A549 (cell line): ENCODE data around the gene OTOS. TPM values are rescaled to one million over a fixed set of nuclear protein-coding genes. Genes with fewer than 3 reads are reported as not detected.

ENCODE experiments used
- ATAC-seq, 2 experiments: fragments of 200-7000 bp in 1 of 2; fragments of >200 bp in 1 of 2; cut with Nextera tagmentation in 1 of 2; cut with Tn5 transposase in 1 of 2; 3 replicates each; pipeline versions ENCODE4 v1.8.0 to v1.9.1; 2018 to 2020; ENCODE audit warnings: mild to moderate bottlenecking in 1 of 2, moderate library complexity in 1 of 2
- CTCF ChIA-PET: fragments of 300-600 bp; sonication (Branson Sonifier 250); formaldehyde crosslinking; extraction: SDS; loops from one replicate; lab custom pipeline; 2021; ENCODE audit warnings: antibody characterized with exemption, inconsistent platforms; lab: Yijun Ruan, JAX
- POLR2A ChIA-PET: fragments of 350-600 bp; formaldehyde crosslinking; extraction: SDS; loops from one replicate; lab custom pipeline; 2021; ENCODE audit warnings: antibody characterized with exemption, inconsistent platforms; lab: Yijun Ruan, JAX
- DNase-seq, 2 experiments: peaks; one replicate each; pipeline versions ENCODE4 v3.0.0 to v3.0.0-alpha.2; 2011 to 2016; ENCODE audit warnings: low read depth in 1 of 2, low spot score in 1 of 2
- FAIRE-seq: peaks from 2 replicates; lab custom pipeline; 2011; peaks lifted over from hg19 to GRCh38; lab: Jason Lieb, UNC
- H3K27ac ChIP-seq, 2 experiments: fragments of >200 bp; sonication (Bioruptor Twin); formaldehyde crosslinking; 3 replicates each; pipeline ENCODE4 v1.5.1; 2016 to 2017
- H3K4me1 ChIP-seq: fragments of >200 bp; sonication (Bioruptor Twin); formaldehyde crosslinking; 3 replicates; pipeline ENCODE4 v1.6.1; 2016
- H3K4me2 ChIP-seq: fragments of >200 bp; sonication (Bioruptor Twin); formaldehyde crosslinking; 3 replicates; pipeline ENCODE4 v1.6.1; 2016
- H3K4me3 ChIP-seq: fragments of >200 bp; sonication (Bioruptor Twin); formaldehyde crosslinking; 3 replicates; pipeline ENCODE4 v1.5.1; 2016
- H3K9me3 ChIP-seq: fragments of >200 bp; sonication (Bioruptor Twin); formaldehyde crosslinking; 3 replicates; pipeline ENCODE4 v1.6.1; 2016
- BHLHE40 ChIP-seq: IDR thresholded peaks from 2 replicates; pipeline ENCODE4 v1.6.1; 2012; ENCODE audit warnings: low read depth, low read length, inconsistent platforms
- CBX8 ChIP-seq: fragments of 200-600 bp; sonication (generic); IDR thresholded peaks from 2 replicates; pipeline ENCODE4 v1.6.1; 2016
- CEBPB ChIP-seq, 2 experiments: fragments of >200 bp in 1 of 2; sonication (Bioruptor Twin) in 1 of 2; formaldehyde crosslinking in 1 of 2; IDR thresholded peaks; 2 replicates each; pipeline ENCODE4 v1.6.1; 2012 to 2016
- EHF ChIP-seq: fragments of 250-450 bp; sonication (Bioruptor Pico); IDR thresholded peaks from 2 replicates; pipeline ENCODE4 v1.5.0; 2020; ENCODE audit warnings: mild to moderate bottlenecking
- EHMT2 ChIP-seq: fragments of 200-600 bp; sonication (generic); IDR thresholded peaks from 2 replicates; pipeline ENCODE4 v1.6.1; 2016; ENCODE audit warnings: antibody characterized with exemption, low read depth, mild to moderate bottlenecking, moderate library complexity
- EP300 ChIP-seq, 2 experiments: fragments of >200 bp; sonication (Bioruptor Twin); formaldehyde crosslinking; IDR thresholded peaks; 2 replicates in 1 of 2; 3 replicates in 1 of 2; pipeline ENCODE4 v1.6.1; 2016 to 2017
- FOSB ChIP-seq: fragments of 250-450 bp; sonication (Bioruptor Pico); IDR thresholded peaks from 2 replicates; pipeline ENCODE4 v1.5.0; 2020; ENCODE audit warnings: mild to moderate bottlenecking, moderate library complexity
- HDAC2 ChIP-seq: fragments of 200-600 bp; sonication (generic); IDR thresholded peaks from 2 replicates; pipeline ENCODE4 v1.6.1; 2016
- HOXA7 ChIP-seq: fragments of 250-450 bp; sonication (Bioruptor Pico); IDR thresholded peaks from 2 replicates; pipeline ENCODE4 v1.5.0; 2020; ENCODE audit warnings: mild to moderate bottlenecking, moderate library complexity
- JUN ChIP-seq, 2 experiments: fragments of >200 bp; sonication (Bioruptor Twin); formaldehyde crosslinking; IDR thresholded peaks; 2 replicates in 1 of 2; 3 replicates in 1 of 2; pipeline ENCODE4 v1.6.1; 2016 to 2017
- KDM1A ChIP-seq: fragments of 200-600 bp; sonication (generic); IDR thresholded peaks from 2 replicates; pipeline ENCODE4 v1.6.1; 2016; ENCODE audit warnings: low read depth, mild to moderate bottlenecking
- KDM5A ChIP-seq: fragments of 200-600 bp; sonication (generic); IDR thresholded peaks from 2 replicates; pipeline ENCODE4 v1.6.1; 2016; ENCODE audit warnings: antibody characterized with exemption, mild to moderate bottlenecking
- MYC ChIP-seq: IDR thresholded peaks from 2 replicates; pipeline ENCODE4 v1.6.1; 2012; ENCODE audit warnings: mild to moderate bottlenecking, inconsistent platforms, low read length, improper control_type of control experiment, borderline replicate concordance
- NFE2L2 ChIP-seq: fragments of 150-350 bp; conservative IDR thresholded peaks from 2 replicates; pipeline ENCODE4 v1.6.1; 2014; ENCODE audit warnings: low read length
- PHF8 ChIP-seq: fragments of 200-600 bp; sonication (generic); IDR thresholded peaks from 2 replicates; pipeline ENCODE4 v1.6.1; 2016; ENCODE audit warnings: low read depth, mild to moderate bottlenecking, antibody characterized with exemption, moderate library complexity, borderline replicate concordance
- POLR2AphosphoS2 ChIP-seq: conservative IDR thresholded peaks from 2 replicates; pipeline ENCODE4 v1.6.1; 2012; ENCODE audit warnings: low read length, improper control_type of control experiment, inconsistent platforms
- RAD21 ChIP-seq, 2 experiments: fragments of >200 bp in 1 of 2; sonication (Bioruptor Twin) in 1 of 2; formaldehyde crosslinking in 1 of 2; IDR thresholded peaks in 1 of 2; conservative IDR thresholded peaks in 1 of 2; 2 replicates in 1 of 2; 3 replicates in 1 of 2; pipeline ENCODE4 v1.6.1; 2012 to 2018; ENCODE audit warnings: inconsistent platforms in 1 of 2
- RARB ChIP-seq: fragments of 250-450 bp; sonication (Bioruptor Pico); IDR thresholded peaks from 2 replicates; pipeline ENCODE4 v1.8.0; 2021; ENCODE audit warnings: mild to moderate bottlenecking, moderate library complexity
- RCOR1 ChIP-seq: fragments of 150-350 bp; IDR thresholded peaks from 2 replicates; pipeline ENCODE4 v1.6.1; 2014; ENCODE audit warnings: antibody characterized with exemption, low read length, low read depth
- RFX5 ChIP-seq: fragments of 450-650 bp; IDR thresholded peaks from 2 replicates; pipeline ENCODE4 v1.7.1; 2014; ENCODE audit warnings: antibody characterized with exemption, mild to moderate bottlenecking, moderate library complexity
- SMC3 ChIP-seq: fragments of >200 bp; sonication (Bioruptor Twin); formaldehyde crosslinking; IDR thresholded peaks from 3 replicates; pipeline ENCODE4 v1.6.1; 2018; ENCODE audit warnings: inconsistent platforms
- ZFP36 ChIP-seq: fragments of 450-650 bp; IDR thresholded peaks from 2 replicates; pipeline ENCODE4 v1.6.1; 2014; ENCODE audit warnings: borderline replicate concordance; ENCODE audit not compliant: partially characterized antibody
- ZNF302 ChIP-seq: fragments of 250-450 bp; sonication (Bioruptor Pico); IDR thresholded peaks from 2 replicates; pipeline ENCODE4 v1.9.0; 2021; ENCODE audit warnings: inconsistent platforms, mild to moderate bottlenecking, moderate library complexity
- ZSCAN20 ChIP-seq: fragments of 250-450 bp; sonication (Bioruptor Pico); IDR thresholded peaks from 2 replicates; pipeline ENCODE4 v1.8.0; 2022; ENCODE audit warnings: mild to moderate bottlenecking, moderate library complexity
- WGBS: methylation state at CpG from one replicate; pipeline ENCODE4 v1.1.6; 2017; ENCODE audit errors: missing lambda C conversion rate; 5-methylcytosine and 5-hydroxymethylcytosine counted together
- polyA plus RNA-seq, 4 experiments: library from polyadenylated mRNA; depleted of rRNA in 3 of 4; stranded (reverse); fragments of >200 nt; fragmentation: RNase III in 1 of 4; extraction: RNeasy Plus Mini Kit Qiagen cat#74134 plus additional on column Dnase treatment in 1 of 4; gene quantifications; 2 replicates in 3 of 4; 3 replicates in 1 of 4; pipeline ENCODE4 v1.2.3, GENCODE V29; 2011 to 2017
- TF ChIP-seq, protein P1 (sequence below): IDR thresholded peaks from 2 replicates; pipeline ENCODE4 v1.6.1; 2012
- TF ChIP-seq, protein P2 (sequence below): fragments of 450-650 bp; IDR thresholded peaks from 2 replicates; pipeline ENCODE4 v1.6.1; 2014; ENCODE audit warnings: antibody characterized with exemption
- TF ChIP-seq, protein P3 (sequence below): IDR thresholded peaks from 2 replicates; pipeline ENCODE4 v1.6.1; 2012
- TF ChIP-seq, protein P4 (sequence below): fragments of 200-600 bp; sonication (generic); IDR thresholded peaks from 2 replicates; pipeline ENCODE4 v1.6.1; 2016; ENCODE audit warnings: antibody characterized with exemption, mild to moderate bottlenecking, moderate library complexity
- TF ChIP-seq, protein P5 (sequence below): fragments of 250-450 bp; sonication (Bioruptor Pico); IDR thresholded peaks from 2 replicates; pipeline ENCODE4 v1.5.0; 2021; ENCODE audit warnings: mild to moderate bottlenecking, moderate library complexity, borderline replicate concordance
- TF ChIP-seq, protein P6 (sequence below): IDR thresholded peaks from 2 replicates; pipeline ENCODE4 v1.6.1; 2012; ENCODE audit warnings: low read depth, borderline replicate concordance

OTOS gene
- polyA plus RNA-seq, 2 of the 4 experiments (the other 2 are of a cell fraction), result not detected

DNA sequence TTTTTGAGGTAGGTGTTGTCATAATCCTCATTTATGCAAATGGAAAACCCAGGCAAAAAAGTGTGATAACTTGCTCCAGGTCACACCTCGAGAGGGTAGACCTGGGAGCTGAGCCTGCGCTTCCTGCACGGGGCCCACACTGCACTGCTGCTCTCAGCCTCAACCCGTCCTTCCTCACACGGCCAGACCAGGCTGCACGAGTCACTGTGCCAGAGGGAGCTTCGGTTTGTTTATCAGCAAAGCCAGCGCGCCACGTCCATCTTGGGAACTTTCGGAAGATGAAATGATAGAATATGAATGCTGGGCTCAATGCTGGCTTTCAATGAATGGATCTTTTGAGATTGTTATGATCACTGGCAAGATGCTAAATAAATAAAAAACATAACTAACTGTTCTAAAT lies 18.8 kb downstream of the OTOS start:
- DNase-seq (no peak), FAIRE-seq (no peak), ATAC-seq (0 out of 6 replicates have a peak, but pooled peaks of 1 of the 2 experiments have one; percentile 33)
- 51% methylated on average over 11 of the region's 11 CpGs for WGBS
- POLR2A ChIA-PET, result no interaction called here
- Histone ChIP-seq H3K27ac (no peak overlapping the region), H3K4me3 (no peak overlapping the region), H3K4me1 (no peaks in the 10 kb centered on the region), H3K9me3 (0 out of 3 replicates have a peak, but pooled peaks cover 4% of the 10 kb centered on the region), H3K4me2 (no peak overlapping the region)
- CTCF ChIA-PET, result interaction anchor here (1.2 to 1.5 kb wide), 2 partner anchors 14 to 22 kb away, joined by 3 to 4 read pairs; no protein-coding TSS in a partner anchor
- TF ChIP-seq JUN (IDR thresholded peaks at IDR 0.05), result no peak
- TF ChIP-seq, protein P1, sequence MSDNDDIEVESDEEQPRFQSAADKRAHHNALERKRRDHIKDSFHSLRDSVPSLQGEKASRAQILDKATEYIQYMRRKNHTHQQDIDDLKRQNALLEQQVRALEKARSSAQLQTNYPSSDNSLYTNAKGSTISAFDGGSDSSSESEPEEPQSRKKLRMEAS, result no peak
- no peak for TF ChIP-seq EHMT2
- TF ChIP-seq RCOR1, result no peak
- TF ChIP-seq ZNF302 (CRISPR knock-in tag), result no peak
- TF ChIP-seq CBX8, result no peak
- TF ChIP-seq PHF8, result no peak
- TF ChIP-seq KDM5A, result no peak
- no peak for TF ChIP-seq FOSB (CRISPR knock-in tag)
- TF ChIP-seq ZFP36, result no peak
- TF ChIP-seq RFX5, result no peak
- no peak for TF ChIP-seq ZSCAN20 (CRISPR knock-in tag)
- TF ChIP-seq, protein P2, sequence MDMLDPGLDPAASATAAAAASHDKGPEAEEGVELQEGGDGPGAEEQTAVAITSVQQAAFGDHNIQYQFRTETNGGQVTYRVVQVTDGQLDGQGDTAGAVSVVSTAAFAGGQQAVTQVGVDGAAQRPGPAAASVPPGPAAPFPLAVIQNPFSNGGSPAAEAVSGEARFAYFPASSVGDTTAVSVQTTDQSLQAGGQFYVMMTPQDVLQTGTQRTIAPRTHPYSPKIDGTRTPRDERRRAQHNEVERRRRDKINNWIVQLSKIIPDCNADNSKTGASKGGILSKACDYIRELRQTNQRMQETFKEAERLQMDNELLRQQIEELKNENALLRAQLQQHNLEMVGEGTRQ, result no peak
- TF ChIP-seq, protein P3, sequence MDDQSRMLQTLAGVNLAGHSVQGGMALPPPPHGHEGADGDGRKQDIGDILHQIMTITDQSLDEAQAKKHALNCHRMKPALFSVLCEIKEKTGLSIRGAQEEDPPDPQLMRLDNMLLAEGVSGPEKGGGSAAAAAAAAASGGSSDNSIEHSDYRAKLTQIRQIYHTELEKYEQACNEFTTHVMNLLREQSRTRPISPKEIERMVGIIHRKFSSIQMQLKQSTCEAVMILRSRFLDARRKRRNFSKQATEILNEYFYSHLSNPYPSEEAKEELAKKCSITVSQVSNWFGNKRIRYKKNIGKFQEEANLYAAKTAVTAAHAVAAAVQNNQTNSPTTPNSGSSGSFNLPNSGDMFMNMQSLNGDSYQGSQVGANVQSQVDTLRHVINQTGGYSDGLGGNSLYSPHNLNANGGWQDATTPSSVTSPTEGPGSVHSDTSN, result no peak
- TF ChIP-seq MYC, result no peak
- TF ChIP-seq RAD21 (conservative IDR thresholded peaks at IDR 0.05 in 1 of 2, IDR thresholded peaks at IDR 0.05 in 1 of 2), result no peak
- no peak for TF ChIP-seq RARB (CRISPR knock-in tag)
- no peak for TF ChIP-seq CEBPB (IDR thresholded peaks at IDR 0.05)
- no peak for TF ChIP-seq NFE2L2
- no peak for TF ChIP-seq HDAC2

DNA sequence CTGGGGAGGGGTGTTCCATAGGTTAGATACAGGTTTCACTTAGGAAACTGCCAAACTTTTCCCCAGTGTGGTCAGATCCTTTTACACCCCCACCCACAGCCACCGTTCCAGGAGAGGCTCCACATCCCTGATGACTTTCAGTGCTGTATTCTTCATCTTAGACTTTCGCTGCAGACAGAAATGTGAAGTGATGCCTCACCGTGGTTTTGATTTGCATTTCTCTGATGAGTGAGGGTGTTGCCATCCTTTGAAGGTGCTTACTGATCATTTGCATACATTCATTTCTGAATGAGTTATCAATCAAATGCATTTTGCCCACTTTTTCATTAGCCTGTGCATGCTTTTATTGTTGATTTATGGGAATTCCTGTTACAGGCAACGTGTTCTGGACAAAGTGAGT lies 19.3 kb downstream of the OTOS start:
- 54% methylated on average over 4 of the region's 4 CpGs for WGBS
- TF ChIP-seq EP300 (IDR thresholded peaks at IDR 0.05) (no peak), HOXA7 (CRISPR knock-in tag) (no peak), KDM1A (no peak), BHLHE40 (no peak), POLR2AphosphoS2 (no peak), RCOR1 (no peak), CBX8 (no peak), RAD21 (conservative IDR thresholded peaks at IDR 0.05 in 1 of 2, IDR thresholded peaks at IDR 0.05 in 1 of 2) (no peak), SMC3 (no peak), EHF (CRISPR knock-in tag) (no peak)
- TF ChIP-seq, protein P1, result no peak
- TF ChIP-seq, protein P4, sequence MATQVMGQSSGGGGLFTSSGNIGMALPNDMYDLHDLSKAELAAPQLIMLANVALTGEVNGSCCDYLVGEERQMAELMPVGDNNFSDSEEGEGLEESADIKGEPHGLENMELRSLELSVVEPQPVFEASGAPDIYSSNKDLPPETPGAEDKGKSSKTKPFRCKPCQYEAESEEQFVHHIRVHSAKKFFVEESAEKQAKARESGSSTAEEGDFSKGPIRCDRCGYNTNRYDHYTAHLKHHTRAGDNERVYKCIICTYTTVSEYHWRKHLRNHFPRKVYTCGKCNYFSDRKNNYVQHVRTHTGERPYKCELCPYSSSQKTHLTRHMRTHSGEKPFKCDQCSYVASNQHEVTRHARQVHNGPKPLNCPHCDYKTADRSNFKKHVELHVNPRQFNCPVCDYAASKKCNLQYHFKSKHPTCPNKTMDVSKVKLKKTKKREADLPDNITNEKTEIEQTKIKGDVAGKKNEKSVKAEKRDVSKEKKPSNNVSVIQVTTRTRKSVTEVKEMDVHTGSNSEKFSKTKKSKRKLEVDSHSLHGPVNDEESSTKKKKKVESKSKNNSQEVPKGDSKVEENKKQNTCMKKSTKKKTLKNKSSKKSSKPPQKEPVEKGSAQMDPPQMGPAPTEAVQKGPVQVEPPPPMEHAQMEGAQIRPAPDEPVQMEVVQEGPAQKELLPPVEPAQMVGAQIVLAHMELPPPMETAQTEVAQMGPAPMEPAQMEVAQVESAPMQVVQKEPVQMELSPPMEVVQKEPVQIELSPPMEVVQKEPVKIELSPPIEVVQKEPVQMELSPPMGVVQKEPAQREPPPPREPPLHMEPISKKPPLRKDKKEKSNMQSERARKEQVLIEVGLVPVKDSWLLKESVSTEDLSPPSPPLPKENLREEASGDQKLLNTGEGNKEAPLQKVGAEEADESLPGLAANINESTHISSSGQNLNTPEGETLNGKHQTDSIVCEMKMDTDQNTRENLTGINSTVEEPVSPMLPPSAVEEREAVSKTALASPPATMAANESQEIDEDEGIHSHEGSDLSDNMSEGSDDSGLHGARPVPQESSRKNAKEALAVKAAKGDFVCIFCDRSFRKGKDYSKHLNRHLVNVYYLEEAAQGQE, result no peak
- TF ChIP-seq, protein P5, sequence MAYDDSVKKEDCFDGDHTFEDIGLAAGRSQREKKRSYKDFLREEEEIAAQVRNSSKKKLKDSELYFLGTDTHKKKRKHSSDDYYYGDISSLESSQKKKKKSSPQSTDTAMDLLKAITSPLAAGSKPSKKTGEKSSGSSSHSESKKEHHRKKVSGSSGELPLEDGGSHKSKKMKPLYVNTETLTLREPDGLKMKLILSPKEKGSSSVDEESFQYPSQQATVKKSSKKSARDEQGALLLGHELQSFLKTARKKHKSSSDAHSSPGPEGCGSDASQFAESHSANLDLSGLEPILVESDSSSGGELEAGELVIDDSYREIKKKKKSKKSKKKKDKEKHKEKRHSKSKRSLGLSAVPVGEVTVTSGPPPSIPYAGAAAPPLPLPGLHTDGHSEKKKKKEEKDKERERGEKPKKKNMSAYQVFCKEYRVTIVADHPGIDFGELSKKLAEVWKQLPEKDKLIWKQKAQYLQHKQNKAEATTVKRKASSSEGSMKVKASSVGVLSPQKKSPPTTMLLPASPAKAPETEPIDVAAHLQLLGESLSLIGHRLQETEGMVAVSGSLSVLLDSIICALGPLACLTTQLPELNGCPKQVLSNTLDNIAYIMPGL (CRISPR knock-in tag), result no peak
- TF ChIP-seq, protein P6, sequence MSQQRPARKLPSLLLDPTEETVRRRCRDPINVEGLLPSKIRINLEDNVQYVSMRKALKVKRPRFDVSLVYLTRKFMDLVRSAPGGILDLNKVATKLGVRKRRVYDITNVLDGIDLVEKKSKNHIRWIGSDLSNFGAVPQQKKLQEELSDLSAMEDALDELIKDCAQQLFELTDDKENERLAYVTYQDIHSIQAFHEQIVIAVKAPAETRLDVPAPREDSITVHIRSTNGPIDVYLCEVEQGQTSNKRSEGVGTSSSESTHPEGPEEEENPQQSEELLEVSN, result no peak

More for the DNA sequence above, 19.3 kb downstream of the OTOS start:
- Histone ChIP-seq H3K9me3 (0 out of 3 replicates have a peak, but pooled peaks cover 4% of the 10 kb centered on the region), H3K27ac (no peak overlapping the region), H3K4me1 (no peaks in the 10 kb centered on the region), H3K4me2 (no peak overlapping the region), H3K4me3 (no peak overlapping the region)
- FAIRE-seq, result no peak
- ChIA-PET POLR2A (no interaction called here), CTCF (interaction anchor here (1.2 to 1.5 kb wide), 2 partner anchors 13 to 22 kb away, joined by 3 to 4 read pairs; no protein-coding TSS in a partner anchor)
- no peak for DNase-seq
- ATAC-seq, result no peak
